Iris pigment epithelial cell (primary cell): ENCODE measurements around the gene SLCO4C1.

Experiments used
- DNase-seq: peaks from one replicate; pipeline ENCODE4 v3.0.0-alpha.2; 2011; ENCODE audit warnings: low read depth

Gene SLCO4C1

GRCh38 chr5:102271759-102272158 lies 24.3 kb downstream of the SLCO4C1 start:
- no peak for DNase-seq

GRCh38 chr5:102270036-102270435 lies 26.0 kb downstream of the SLCO4C1 start:
- DNase-seq, result no peak

- no peak for DNase-seq
Measured at GRCh38 chr5:102262688-102263087, 33.4 kb downstream of the SLCO4C1 start.

- no peak for DNase-seq
Measured at GRCh38 chr5:102249381-102249780, 46.7 kb downstream of the SLCO4C1 start.

GRCh38 chr5:102243213-102243612 lies 52.9 kb downstream of the SLCO4C1 start:
- no peak for DNase-seq

GRCh38 chr5:102241809-102242421 lies 54.2 kb downstream of the SLCO4C1 start:
- no peak for DNase-seq

- peak; percentile 2 for DNase-seq
Measured at GRCh38 chr5:102231693-102232619, 64.1 kb downstream of the SLCO4C1 start.

GRCh38 chr5:102229685-102230084 lies 66.4 kb downstream of the SLCO4C1 start:
- DNase-seq, result no peak

GRCh38 chr5:102226321-102226720 lies 69.8 kb downstream of the SLCO4C1 start:
- DNase-seq, result no peak

- DNase-seq, result peak; percentile 39
Measured at GRCh38 chr5:102223542-102224477, 72.3 kb downstream of the SLCO4C1 start.

- DNase-seq, result no peak
Measured at GRCh38 chr5:102222772-102223171, 73.3 kb downstream of the SLCO4C1 start.

- no peak for DNase-seq
Measured at GRCh38 chr5:102221949-102222348, 74.1 kb downstream of the SLCO4C1 start.

- DNase-seq, result no peak
Measured at GRCh38 chr5:102218159-102218558, 77.9 kb downstream of the SLCO4C1 start.

- no peak for DNase-seq
Measured at GRCh38 chr5:102216678-102217077, 79.4 kb downstream of the SLCO4C1 start.

GRCh38 chr5:102211165-102211564 lies 84.9 kb downstream of the SLCO4C1 start:
- DNase-seq, result no peak

- no peak for DNase-seq
Measured at GRCh38 chr5:102200861-102201260, 95.2 kb downstream of the SLCO4C1 start.

- no peak for DNase-seq
Measured at GRCh38 chr5:102196481-102196880, 99.6 kb downstream of the SLCO4C1 start.
